ENCODE results near the gene AGR3.

- no peak for TF ChIP-seq EZH2phosphoT487 (IDR thresholded peaks at IDR 0.05; ENCODE audit: borderline replicate concordance)
- no peak for TF ChIP-seq JUND (IDR thresholded peaks at IDR 0.05)
Measured at GRCh38 chr7:16883918-16884317, 2.1 kb upstream of the AGR3 start.

Measured in HCT116 (cell line).